ENCODE data around the gene SLC66A2.
"Not testable (repeated sequence)": the region's sequence is repeated elsewhere in the genome, so short reads cannot be mapped to it uniquely, and the experiment has no call there.

SLC66A2 gene

GRCh38 chr18:79900610-79901570, 50.6 kb downstream of the SLC66A2 start:
- DNase-seq, result no peak

- no peak for DNase-seq
These were observed 51.6 kb downstream of the SLC66A2 start for GRCh38 chr18:79899609-79900445.

- DNase-seq, result no peak
These were observed 52.4 kb downstream of the SLC66A2 start for GRCh38 chr18:79898952-79899608.

- DNase-seq, result no peak
These were observed 53.4 kb downstream of the SLC66A2 start for GRCh38 chr18:79897940-79898625.

- DNase-seq, result no peak
These were observed 54.7 kb downstream of the SLC66A2 start for GRCh38 chr18:79896738-79897137.

GRCh38 chr18:79890674-79891073, 60.8 kb downstream of the SLC66A2 start:
- DNase-seq, result no peak

GRCh38 chr18:79889569-79889968, 61.9 kb downstream of the SLC66A2 start:
- DNase-seq, result no peak

GRCh38 chr18:79888016-79888415, 63.4 kb downstream of the SLC66A2 start:
- no peak for DNase-seq

- DNase-seq, result no peak
These were observed 64.1 kb downstream of the SLC66A2 start for GRCh38 chr18:79887181-79888000.

- no peak for DNase-seq
These were observed 66.3 kb downstream of the SLC66A2 start for GRCh38 chr18:79884963-79885728.

- DNase-seq, result no peak
These were observed 67.0 kb downstream of the SLC66A2 start for GRCh38 chr18:79884294-79884962.

GRCh38 chr18:79883461-79884293, 67.8 kb downstream of the SLC66A2 start:
- DNase-seq, result no peak

- DNase-seq, result no peak
These were observed 68.8 kb downstream of the SLC66A2 start for GRCh38 chr18:79882522-79883241.

GRCh38 chr18:79881695-79882094, 69.8 kb downstream of the SLC66A2 start:
- DNase-seq, result no peak

- DNase-seq, result no peak
These were observed 71.9 kb downstream of the SLC66A2 start for GRCh38 chr18:79879566-79879965.

- no peak for DNase-seq
These were observed 72.6 kb downstream of the SLC66A2 start for GRCh38 chr18:79878741-79879378.

GRCh38 chr18:79878246-79878645, 73.2 kb downstream of the SLC66A2 start:
- not testable (repeated sequence) for DNase-seq
